Globus pallidus (tissue), 1 donor: ENCODE measurements around the gene COL23A1.

Source experiments
- DNase-seq: peaks from one replicate; pipeline ENCODE4 v3.0.0-alpha.2; 2015; ENCODE audit warnings: low spot score

The COL23A1 gene

GRCh38 chr5:178360222-178360925 lies 229.8 kb downstream of the COL23A1 start:
- no peak for DNase-seq

- no peak for DNase-seq
Observed at GRCh38 chr5:178359738-178360137, 230.5 kb downstream of the COL23A1 start.

GRCh38 chr5:178357678-178358077 lies 232.5 kb downstream of the COL23A1 start:
- no peak for DNase-seq

GRCh38 chr5:178357121-178357521 lies 233.1 kb downstream of the COL23A1 start:
- peak; percentile 27 for DNase-seq

GRCh38 chr5:178356431-178356872 lies 233.7 kb downstream of the COL23A1 start:
- DNase-seq: peak; percentile 53

GRCh38 chr5:178355671-178356070 lies 234.5 kb downstream of the COL23A1 start:
- no peak for DNase-seq

- DNase-seq: no peak
Observed at GRCh38 chr5:178353461-178353860, 236.7 kb downstream of the COL23A1 start.

GRCh38 chr5:178352035-178352349 lies 238.2 kb downstream of the COL23A1 start:
- DNase-seq: no peak

GRCh38 chr5:178351221-178352034 lies 238.8 kb downstream of the COL23A1 start:
- no peak for DNase-seq

- no peak for DNase-seq
Observed at GRCh38 chr5:178350361-178351220, 239.6 kb downstream of the COL23A1 start.

GRCh38 chr5:178349625-178350353 lies 240.4 kb downstream of the COL23A1 start:
- no peak for DNase-seq

GRCh38 chr5:178349075-178349511 lies 241.1 kb downstream of the COL23A1 start:
- DNase-seq: no peak

GRCh38 chr5:178348356-178349074 lies 241.7 kb downstream of the COL23A1 start:
- DNase-seq: no peak

GRCh38 chr5:178347956-178348355 lies 242.2 kb downstream of the COL23A1 start:
- no peak for DNase-seq

- peak; percentile 89 for DNase-seq
Observed at GRCh38 chr5:178346607-178347334, 243.4 kb downstream of the COL23A1 start.

- no peak for DNase-seq
Observed at GRCh38 chr5:178343306-178343705, 246.9 kb downstream of the COL23A1 start.

GRCh38 chr5:178341851-178342140 lies 248.4 kb downstream of the COL23A1 start:
- DNase-seq: no peak

- DNase-seq: no peak
Observed at GRCh38 chr5:178341091-178341850, 248.9 kb downstream of the COL23A1 start.

GRCh38 chr5:178340637-178341036 lies 249.6 kb downstream of the COL23A1 start:
- no peak for DNase-seq

GRCh38 chr5:178340187-178340586 lies 250.0 kb downstream of the COL23A1 start:
- DNase-seq: no peak
